GM12875 (cell line): Measurements from ENCODE around the gene PLK1.
"Not testable (repeated sequence)": the region's sequence is repeated elsewhere in the genome, so short reads cannot be mapped to it uniquely, and the experiment has no call there.

Experiments used
- H3K4me3 ChIP-seq: one replicate; pipeline ENCODE4 v1.5.1; 2011; ENCODE audit warnings: low read depth, low read length, control low read depth
- TF ChIP-seq, protein P1 (sequence below): IDR thresholded peaks from 2 replicates; pipeline ENCODE4 v1.5.1; 2011; ENCODE audit warnings: low read depth, mild to moderate bottlenecking, control low read depth, inconsistent platforms, low read length, moderate library complexity, borderline replicate concordance; ENCODE audit not compliant: insufficient read depth

Gene PLK1

DNA sequence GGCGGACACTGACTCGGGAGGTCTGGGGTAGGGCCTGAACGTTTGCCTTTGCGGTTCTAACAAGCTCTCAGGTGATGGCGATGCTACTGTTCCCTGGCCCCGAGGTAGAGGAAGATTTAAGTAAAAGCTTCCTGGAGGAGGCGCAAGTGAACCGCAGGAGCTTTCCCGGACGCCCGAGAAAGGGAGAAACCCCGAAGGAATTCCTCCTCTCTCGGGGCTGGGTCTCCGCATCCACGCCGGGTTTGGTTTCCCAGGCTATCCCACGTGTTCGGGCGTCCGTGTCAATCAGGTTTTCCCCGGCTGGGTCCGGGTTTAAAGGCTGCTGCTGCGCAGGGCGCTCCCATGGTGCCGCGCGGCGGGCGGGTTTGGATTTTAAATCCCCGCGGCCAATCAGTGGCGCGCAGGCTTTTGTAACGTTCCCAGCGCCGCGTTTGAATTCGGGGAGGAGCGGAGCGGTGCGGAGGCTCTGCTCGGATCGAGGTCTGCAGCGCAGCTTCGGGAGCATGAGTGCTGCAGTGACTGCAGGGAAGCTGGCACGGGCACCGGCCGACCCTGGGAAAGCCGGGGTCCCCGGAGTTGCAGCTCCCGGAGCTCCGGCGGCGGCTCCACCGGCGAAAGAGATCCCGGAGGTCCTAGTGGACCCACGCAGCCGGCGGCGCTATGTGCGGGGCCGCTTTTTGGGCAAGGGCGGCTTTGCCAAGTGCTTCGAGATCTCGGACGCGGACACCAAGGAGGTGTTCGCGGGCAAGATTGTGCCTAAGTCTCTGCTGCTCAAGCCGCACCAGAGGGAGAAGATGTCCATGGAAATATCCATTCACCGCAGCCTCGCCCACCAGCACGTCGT, at the start of gene PLK1:
PLK1 (plus strand) TSS at position 460 of the 844 bp plus-strand sequence; CDS start at position 504, 44 bp downstream.
- H3K4me3 ChIP-seq = peak within 1 kb of the TSS; percentile 67
- TF ChIP-seq, protein P1, sequence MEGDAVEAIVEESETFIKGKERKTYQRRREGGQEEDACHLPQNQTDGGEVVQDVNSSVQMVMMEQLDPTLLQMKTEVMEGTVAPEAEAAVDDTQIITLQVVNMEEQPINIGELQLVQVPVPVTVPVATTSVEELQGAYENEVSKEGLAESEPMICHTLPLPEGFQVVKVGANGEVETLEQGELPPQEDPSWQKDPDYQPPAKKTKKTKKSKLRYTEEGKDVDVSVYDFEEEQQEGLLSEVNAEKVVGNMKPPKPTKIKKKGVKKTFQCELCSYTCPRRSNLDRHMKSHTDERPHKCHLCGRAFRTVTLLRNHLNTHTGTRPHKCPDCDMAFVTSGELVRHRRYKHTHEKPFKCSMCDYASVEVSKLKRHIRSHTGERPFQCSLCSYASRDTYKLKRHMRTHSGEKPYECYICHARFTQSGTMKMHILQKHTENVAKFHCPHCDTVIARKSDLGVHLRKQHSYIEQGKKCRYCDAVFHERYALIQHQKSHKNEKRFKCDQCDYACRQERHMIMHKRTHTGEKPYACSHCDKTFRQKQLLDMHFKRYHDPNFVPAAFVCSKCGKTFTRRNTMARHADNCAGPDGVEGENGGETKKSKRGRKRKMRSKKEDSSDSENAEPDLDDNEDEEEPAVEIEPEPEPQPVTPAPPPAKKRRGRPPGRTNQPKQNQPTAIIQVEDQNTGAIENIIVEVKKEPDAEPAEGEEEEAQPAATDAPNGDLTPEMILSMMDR = no peak

DNA sequence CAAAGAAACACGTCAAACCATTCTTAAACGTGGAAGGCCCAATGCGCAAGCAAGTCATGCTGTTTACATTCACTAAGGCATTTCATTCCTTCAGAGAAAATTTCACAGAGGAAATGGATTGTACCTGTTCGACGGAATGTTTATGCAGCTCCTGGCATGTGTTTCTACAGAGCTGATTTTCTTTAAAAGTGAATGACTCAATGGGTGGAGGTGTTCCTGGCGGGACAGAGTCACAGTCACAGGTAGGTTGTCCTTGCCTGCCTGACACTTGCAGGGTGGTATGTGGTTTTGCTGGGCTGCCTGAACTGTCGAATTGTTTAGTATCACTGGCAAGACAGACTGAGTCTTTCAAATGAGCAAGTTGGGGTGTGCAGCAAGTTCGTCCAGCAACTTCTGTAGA, 49.2 kb upstream of the PLK1 start:
- TF ChIP-seq, protein P1 = no peak
- no peak overlapping the region for H3K4me3 ChIP-seq

DNA sequence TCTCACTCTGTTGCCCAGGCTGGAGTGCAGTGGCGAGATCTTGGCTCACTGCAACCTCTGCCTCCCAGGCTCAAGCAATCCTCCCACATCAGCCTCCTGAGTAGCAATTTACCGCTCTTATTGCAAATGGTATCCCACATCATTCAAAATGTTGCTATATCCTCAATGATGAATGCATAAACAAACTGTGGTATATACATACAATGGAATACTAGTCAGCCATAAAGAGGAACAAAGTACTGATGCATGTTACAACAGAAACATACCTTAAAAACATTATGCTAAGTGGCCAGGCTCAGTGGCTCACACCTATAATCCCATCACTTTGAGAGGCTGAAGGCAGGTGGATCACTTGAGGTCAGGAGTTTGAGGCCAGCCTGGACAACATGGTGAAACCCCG, 46.8 kb upstream of the PLK1 start:
- H3K4me3 ChIP-seq = not testable (repeated sequence)

DNA sequence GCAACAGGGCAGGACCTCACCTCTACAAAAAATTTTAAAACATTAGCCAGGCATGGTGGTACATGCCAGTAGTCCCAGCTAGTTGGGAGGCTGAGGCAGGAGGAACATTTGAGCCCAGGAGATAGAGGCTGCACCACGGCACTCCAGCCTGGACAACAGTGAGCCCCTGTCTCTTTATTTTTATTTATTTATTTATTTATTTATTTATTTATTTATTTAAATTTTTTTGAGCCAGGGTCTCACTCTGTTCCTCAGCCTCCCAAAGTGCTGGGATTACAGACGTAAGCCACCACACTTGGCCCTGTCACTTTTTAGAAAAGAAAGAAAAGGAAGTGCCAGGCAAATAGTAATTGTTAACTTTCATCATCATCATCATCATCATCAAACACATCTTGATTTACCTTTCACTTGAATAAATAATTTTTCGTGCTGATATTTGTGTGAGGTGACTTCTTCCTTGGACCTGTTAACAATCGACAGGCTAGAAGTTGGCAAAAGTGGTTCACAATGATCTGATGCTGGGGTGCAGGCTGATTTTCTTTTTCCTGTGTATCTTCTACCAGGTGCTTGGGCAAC, 44.1 kb upstream of the PLK1 start:
- TF ChIP-seq, protein P1 = no peak
- H3K4me3 ChIP-seq = no peak overlapping the region

DNA sequence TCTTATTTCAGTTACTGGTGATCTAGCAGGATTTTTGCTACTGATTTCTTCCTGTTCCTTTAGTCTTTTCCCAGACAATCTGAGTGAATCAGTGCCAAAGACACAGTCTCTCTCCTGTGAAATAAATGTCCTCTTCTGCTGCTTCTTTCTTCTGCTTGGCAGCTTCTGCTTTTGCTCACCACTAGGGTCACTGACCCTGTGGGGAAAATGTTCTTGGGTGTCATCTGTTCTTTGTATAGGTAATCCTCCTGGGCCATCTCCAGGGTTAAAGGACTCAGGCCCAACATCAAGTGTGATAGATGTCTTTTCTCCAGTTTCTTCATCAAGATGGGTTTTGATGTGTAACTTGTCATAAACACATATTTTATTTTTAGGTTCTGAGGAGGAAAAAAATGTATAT, 42.7 kb upstream of the PLK1 start:
- TF ChIP-seq, protein P1 = no peak
- H3K4me3 ChIP-seq = no peak overlapping the region

DNA sequence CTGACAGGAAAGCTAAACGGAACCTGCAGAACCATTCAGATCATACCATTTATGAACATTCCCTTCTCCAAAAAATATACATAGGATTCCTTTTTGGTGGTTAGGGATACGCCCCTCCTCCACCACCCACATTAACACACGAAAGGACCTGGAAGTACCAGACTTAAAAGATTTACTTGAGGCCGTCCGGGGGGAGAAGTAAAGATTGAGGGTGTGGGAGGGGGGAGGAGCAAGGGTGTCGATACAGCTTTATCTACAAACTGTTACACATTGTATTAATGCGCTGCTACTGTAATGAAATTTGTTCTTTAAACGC, 38.1 kb upstream of the PLK1 start:
- H3K4me3 ChIP-seq = peak overlapping the region; percentile 84
- TF ChIP-seq, protein P1 = no peak

DNA sequence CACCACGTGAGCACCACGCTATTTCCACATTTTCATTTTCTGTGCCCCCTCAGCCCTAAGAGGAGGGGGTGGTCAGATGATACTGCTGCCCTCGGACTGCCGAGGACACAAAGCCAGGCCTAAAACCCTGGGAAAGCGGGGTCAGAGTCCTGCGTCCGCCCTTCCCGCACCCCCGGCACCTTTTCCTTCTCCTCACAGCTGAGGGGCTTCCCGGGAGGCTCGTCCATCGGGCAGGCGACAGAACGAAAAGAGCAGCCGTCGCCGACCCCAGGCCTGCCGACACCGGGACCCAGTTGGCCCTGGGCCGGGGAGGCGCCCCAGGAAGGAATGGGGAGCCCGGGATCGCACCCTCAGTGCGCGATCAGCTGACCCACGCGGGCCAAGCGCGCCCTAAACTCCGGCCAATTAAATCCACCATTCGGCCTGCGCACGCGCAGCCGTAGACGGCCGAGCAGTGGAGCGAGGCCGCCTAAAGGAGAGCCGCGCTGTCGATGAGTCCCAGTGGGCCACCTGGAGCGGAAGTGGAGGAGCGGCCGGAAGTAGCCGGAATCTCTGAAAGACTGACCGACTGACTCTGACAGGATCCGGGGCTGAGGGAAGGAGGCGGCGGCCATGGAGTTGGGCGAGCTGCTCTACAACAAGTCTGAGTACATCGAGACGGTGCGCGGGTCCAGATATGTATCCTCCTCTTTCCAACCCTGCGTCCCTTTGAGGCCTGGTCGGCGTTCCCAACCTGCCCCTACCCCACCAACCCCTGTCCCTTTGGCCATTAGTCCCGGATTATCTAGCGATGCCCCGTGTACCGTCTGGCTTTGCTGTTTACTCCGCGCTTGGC, 37.5 kb upstream of the PLK1 start, which contains the start of the genes DCTN5 and PALB2:
DCTN5 (plus strand) TSS at position 536 of the 835 bp plus-strand sequence; CDS start at position 613, 77 bp downstream.
PALB2 (minus strand) TSS at position 380 of the 835 bp plus-strand sequence; CDS start at position 227, 153 bp downstream.
- H3K4me3 ChIP-seq = peak within 1 kb of the TSS; percentile 84
- TF ChIP-seq, protein P1 = no peak
